K562 (cell line): ENCODE measurements around the gene PTGER3. TPM values are rescaled to one million over a fixed set of nuclear protein-coding genes. Genes with fewer than 3 reads are reported as not detected.

Experiments used
- ATAC-seq: fragments of 200-7000 bp; cut with Tn5 transposase; 3 replicates; pipeline ENCODE4 v1.9.1; 2020; ENCODE audit warnings: moderate library complexity
- BruUV-seq: library from RNA; stranded (reverse); fragments of 400-500 nt; replicated peaks from 2 replicates; lab custom pipeline; 2021; lab: Mats Ljungman, UMichigan
- CTCF ChIA-PET: fragments of 300-600 bp; formaldehyde crosslinking; extraction: SDS; loops from one replicate; lab custom pipeline; 2021; ENCODE audit warnings: low intra/inter-chr PET ratio; lab: Yijun Ruan, JAX
- POLR2A ChIA-PET: fragments of 300-600, 350-650 bp; sonication (Branson Sonifier 250); formaldehyde crosslinking; extraction: SDS; loops from one replicate; lab custom pipeline; 2021; ENCODE audit warnings: antibody characterized with exemption, inconsistent platforms; lab: Yijun Ruan, JAX
- DNase-seq, 4 experiments: peaks; one replicate each; pipeline versions ENCODE4 v3.0.0 to v3.0.0-alpha.2; 2011 to 2018; ENCODE audit warnings: low spot score in 3 of 4, mixed read lengths in 3 of 4; ENCODE audit errors: extremely low read depth in 1 of 4
- FAIRE-seq: peaks from 2 replicates; lab custom pipeline; 2011; peaks lifted over from hg19 to GRCh38; lab: Jason Lieb, UNC
- H2AFZ ChIP-seq: 2 replicates; pipeline ENCODE4 v1.6.0; 2011; ENCODE audit warnings: low read depth, low read length, control low read depth, inconsistent platforms
- H3K27ac ChIP-seq: fragments of 200-600 bp; 3 replicates; pipeline ENCODE4 v1.8.0; 2011; ENCODE audit warnings: low read depth, mild to moderate bottlenecking, control low read depth, inconsistent platforms, low read length, moderate library complexity, mixed read lengths; ENCODE audit errors: extremely low read depth
- H3K27me3 ChIP-seq, 2 experiments: fragments of 300-600 bp in 1 of 2; 2 replicates in 1 of 2; 3 replicates in 1 of 2; pipeline versions ENCODE4 v1.6.0 to v1.8.0; 2011; ENCODE audit warnings: inconsistent platforms in 2 of 2, low read length in 2 of 2, mild to moderate bottlenecking in 1 of 2, mixed read lengths in 1 of 2, moderate library complexity in 1 of 2; ENCODE audit not compliant: control insufficient read depth in 2 of 2, insufficient read depth in 2 of 2
- H3K36me3 ChIP-seq: fragments of 300-600 bp; 3 replicates; pipeline ENCODE4 v1.8.0; 2011; ENCODE audit warnings: mild to moderate bottlenecking, low read length, inconsistent platforms; ENCODE audit not compliant: control insufficient read depth, insufficient read depth
- H3K4me1 ChIP-seq, 2 experiments: fragments of 200-600 bp in 1 of 2; replicated peaks in 1 of 2; 2 replicates in 1 of 2; 3 replicates in 1 of 2; pipeline versions ENCODE4 v1.5.1 to v1.8.0; 2011; ENCODE audit warnings: inconsistent platforms in 2 of 2, low read length in 2 of 2, mild to moderate bottlenecking in 1 of 2, mixed read lengths in 1 of 2, moderate library complexity in 1 of 2; ENCODE audit not compliant: control insufficient read depth in 2 of 2, insufficient read depth in 2 of 2
- H3K4me2 ChIP-seq: 2 replicates; pipeline ENCODE4 v1.6.1; 2011; ENCODE audit warnings: low read length, control low read depth, inconsistent platforms, mixed read lengths; ENCODE audit not compliant: insufficient read depth
- H3K4me3 ChIP-seq: fragments of 200-600 bp; sonication (generic), shearing (Covaris generic); 2 replicates; pipeline ENCODE4 v1.5.1; 2016; ENCODE audit warnings: control low read depth, inconsistent platforms
- H3K79me2 ChIP-seq: fragments of 200-600 bp; 3 replicates; pipeline ENCODE4 v1.8.0; 2011; ENCODE audit warnings: low read length, inconsistent platforms; ENCODE audit not compliant: control insufficient read depth, insufficient read depth
- H3K9ac ChIP-seq, 2 experiments: 2 replicates each; pipeline versions ENCODE4 v1.6.0 to v1.6.1; 2011; ENCODE audit warnings: low read depth in 2 of 2, low read length in 2 of 2, control low read depth in 1 of 2, inconsistent platforms in 1 of 2, mild to moderate bottlenecking in 1 of 2, mixed read lengths in 1 of 2; ENCODE audit not compliant: insufficient read depth in 1 of 2
- H3K9me1 ChIP-seq: one replicate; pipeline ENCODE4 v1.6.0; 2011; ENCODE audit warnings: inconsistent platforms, mild to moderate bottlenecking, low read length, moderate library complexity; ENCODE audit not compliant: control insufficient read depth, insufficient read depth
- H3K9me3 ChIP-seq: replicated peaks from 2 replicates; pipeline ENCODE4 v1.5.1; 2011; ENCODE audit warnings: low read depth, low read length, inconsistent platforms; ENCODE audit not compliant: control insufficient read depth, insufficient read depth
- H4K20me1 ChIP-seq: replicated peaks from 2 replicates; pipeline ENCODE4 v1.6.1; 2011; ENCODE audit warnings: low read length, inconsistent platforms, mixed read lengths; ENCODE audit not compliant: control insufficient read depth, insufficient read depth
- ARID3B ChIP-seq: fragments of 250-450 bp; sonication (Bioruptor Pico); IDR thresholded peaks from 2 replicates; pipeline ENCODE4 v1.4.0; 2020; ENCODE audit warnings: borderline replicate concordance
- BACH1 ChIP-seq: fragments of 200-800 bp; sonication (Bioruptor generic); IDR thresholded peaks from 2 replicates; pipeline ENCODE4 v1.6.1; 2016; ENCODE audit warnings: missing genetic modification characterization, missing compliant biosample characterization
- CBX8 ChIP-seq: fragments of 200-600 bp; sonication (generic); IDR thresholded peaks from 2 replicates; pipeline ENCODE4 v1.6.1; 2012; ENCODE audit warnings: borderline replicate concordance, mixed run types, low read depth, mild to moderate bottlenecking, moderate library complexity, mixed read lengths, low read length, control low read depth, inconsistent platforms; ENCODE audit not compliant: poor library complexity, severe bottlenecking; ENCODE audit errors: extremely low read depth
- DIDO1 ChIP-seq: fragments of 450-650 bp; IDR thresholded peaks from 2 replicates; pipeline ENCODE4 v1.6.1; 2016; ENCODE audit warnings: low read depth, missing biosample characterization, missing genetic modification characterization
- FOXP1 ChIP-seq: sonication (generic); formaldehyde crosslinking; IDR thresholded peaks from 2 replicates; pipeline ENCODE4 v1.8.0; 2022; ENCODE audit warnings: mild to moderate bottlenecking, missing genetic modification reagents
- HDAC3 ChIP-seq: fragments of 450-650 bp; IDR thresholded peaks from 2 replicates; pipeline ENCODE4 v1.6.1; 2018; ENCODE audit warnings: borderline replicate concordance, mild to moderate bottlenecking, moderate library complexity; ENCODE audit not compliant: partially characterized antibody
- MYNN ChIP-seq, 2 experiments: sonication (generic); formaldehyde crosslinking in 1 of 2; IDR thresholded peaks; 2 replicates each; pipeline versions ENCODE4 v1.5.0 to v1.6.1; 2016 to 2020; ENCODE audit warnings: antibody characterized with exemption in 1 of 2, missing genetic modification reagents in 1 of 2
- NUFIP1 ChIP-seq: fragments of 450-650 bp; IDR thresholded peaks from 2 replicates; pipeline ENCODE4 v1.6.1; 2018; ENCODE audit not compliant: partially characterized antibody
- POLR2A ChIP-seq: fragments of 450-650 bp; conservative IDR thresholded peaks from 2 replicates; pipeline ENCODE4 v1.6.1; 2016
- SIX5 ChIP-seq, 2 experiments: IDR thresholded peaks; 2 replicates each; pipeline ENCODE4 v1.6.1; 2011; ENCODE audit warnings: low read length in 2 of 2, borderline replicate concordance in 1 of 2, low read depth in 1 of 2, mild to moderate bottlenecking in 1 of 2, moderate library complexity in 1 of 2; ENCODE audit not compliant: insufficient read depth in 1 of 2
- TAL1 ChIP-seq: fragments of 450-650 bp; IDR thresholded peaks from 2 replicates; pipeline ENCODE4 v1.6.1; 2016; ENCODE audit warnings: mild to moderate bottlenecking
- ZBTB43 ChIP-seq: sonication (generic); formaldehyde crosslinking; IDR thresholded peaks from 2 replicates; pipeline ENCODE4 v1.8.0; 2023; ENCODE audit warnings: mild to moderate bottlenecking, missing genetic modification reagents
- ZC3H8 ChIP-seq: fragments of 450-650 bp; IDR thresholded peaks from 2 replicates; pipeline ENCODE4 v1.6.1; 2017
- ZNF121 ChIP-seq: sonication (generic); formaldehyde crosslinking; conservative IDR thresholded peaks from 2 replicates; pipeline ENCODE4 v1.8.0; 2022; ENCODE audit warnings: missing genetic modification reagents
- ZNF165 ChIP-seq: fragments of 250-450 bp; sonication (Bioruptor Pico); IDR thresholded peaks from 2 replicates; pipeline ENCODE4 v1.4.0; 2020; ENCODE audit warnings: borderline replicate concordance
- ZNF511 ChIP-seq: sonication (generic); formaldehyde crosslinking; IDR thresholded peaks from 2 replicates; pipeline ENCODE4 v1.8.0; 2022; ENCODE audit warnings: mild to moderate bottlenecking, missing genetic modification reagents
- WGBS: fragments of 100-300 bp; shearing (Covaris generic); methylation state at CpG from one replicate; pipeline ENCODE4 v1.1.6; 2016; ENCODE audit warnings: low coverage, mixed read lengths; ENCODE audit not compliant: insufficient coverage; ENCODE audit errors: missing lambda C conversion rate; 5-methylcytosine and 5-hydroxymethylcytosine counted together
- in situ Hi-C: fragments of 300-500 bp; cut with MboI; formaldehyde crosslinking; loops from 4 replicates; pipeline ENCODE4 v1.15.0; 2018; ENCODE audit warnings: inconsistent platforms, mixed read lengths
- intact Hi-C: fragments of 100-400 bp; cut with micrococcal nuclease; formaldehyde crosslinking; loops from 2 replicates; pipeline ENCODE4 v1.14.2; 2022
- polyA plus RNA-seq, 8 experiments: library from polyadenylated mRNA; depleted of rRNA in 4 of 8; stranded (reverse) in 5 of 8; unstranded in 3 of 8; fragments of >200 nt; fragmentation: Nextera tagmentation in 2 of 8; fragmentation: Illumina TruSeq in 1 of 8; extraction: Ambion mirVana in 2 of 8; extraction: Trizol in 1 of 8; gene quantifications; 2 replicates each; pipeline versions ENCODE4 v1.2.1 to v1.2.3, GENCODE V29; 2011 to 2014; ENCODE audit warnings: inconsistent platforms in 1 of 8, missing spikeins in 1 of 8
- total RNA-seq, 7 experiments: library from RNA; depleted of rRNA in 6 of 7; stranded (reverse); fragments of >200 nt in 6 of 7; fragmentation: Illumina TruSeq in 2 of 7; extraction: Trizol in 2 of 7; gene quantifications; 2 replicates each; pipeline versions ENCODE4 v1.2.1 to v1.2.3, GENCODE V29; 2011 to 2021; ENCODE audit warnings: low replicate concordance in 1 of 7

PTGER3 gene
- total and polyA plus RNA-seq, 9 of the 15 experiments (the other 6 are each of a cell fraction or from before 2014, with no cell fraction given) = 3.8 to 28.5 (median 14.2) TPM

GRCh38 chr1:71030026-71030425, 17.6 kb downstream of the PTGER3 start:
- Histone ChIP-seq H3K9me3 (no peaks in the 10 kb centered on the region), H3K27me3 (no peaks in the 10 kb centered on the region), H3K9me1 (no peaks in the 10 kb centered on the region), H3K27ac (no peak overlapping the region), H3K4me1 (no peaks in the 10 kb centered on the region; a peak in 1 of 5 replicates), H3K79me2 (peaks cover 56% of the 10 kb centered on the region), H2AFZ (no peak overlapping the region), H3K4me3 (no peak overlapping the region), H3K36me3 (peaks cover 34% of the 10 kb centered on the region; the same call in 2 of the 3 replicates), H4K20me1 (no peaks in the 10 kb centered on the region), H3K9ac (no peak overlapping the region), H3K4me2 (no peak overlapping the region)
- WGBS = 60% methylated on average over 1 of the region's 1 CpG
- DNase-seq (no peak), FAIRE-seq (no peak), ATAC-seq (no peak)
- no peak for TF ChIP-seq FOXP1
- no peak for TF ChIP-seq POLR2A
- TF ChIP-seq CBX8 = no peak
- TF ChIP-seq ZNF511 (CRISPR knock-in tag) = no peak
- no peak for TF ChIP-seq ARID3B (CRISPR knock-in tag)
- TF ChIP-seq ZBTB43 (CRISPR knock-in tag) = no peak
- no peak for TF ChIP-seq NUFIP1
- TF ChIP-seq HDAC3 = no peak
- TF ChIP-seq MYNN (IDR thresholded peaks at IDR 0.05) = no peak
- TF ChIP-seq MYNN (CRISPR knock-in tag; IDR thresholded peaks at IDR 0.05) = no peak
- TF ChIP-seq ZNF165 (CRISPR knock-in tag) = no peak
- TF ChIP-seq SIX5 (IDR thresholded peaks at IDR 0.05; ENCODE audit: borderline replicate concordance in 1 of 2, insufficient read depth in 1 of 2, low read depth in 1 of 2, low read length in 2 of 2) = no peak
- TF ChIP-seq DIDO1 (tag) = no peak
- TF ChIP-seq ZNF121 (CRISPR knock-in tag) = no peak
- no peak for TF ChIP-seq BACH1 (tag)
- no peak for TF ChIP-seq ZC3H8
- no peak for TF ChIP-seq TAL1
- ChIA-PET POLR2A (no interaction called here), CTCF (no interaction called here)
- intact Hi-C loops = no loop called here
- in situ Hi-C loops = no loop called here
- no TSS peak for BruUV-seq
